HepG2 (cell line): Measurements from ENCODE around the gene BOD1L1. TPM values are rescaled to one million over a fixed set of nuclear protein-coding genes. Genes with fewer than 3 reads are reported as not detected.
A peak's percentile ranks its signal among the peaks of the same experiment; 100 is the strongest.

Experiments
- ATF5 ChIP-seq: sonication (generic); formaldehyde crosslinking; IDR thresholded peaks from 2 replicates; pipeline ENCODE4 v1.4.0; 2020; ENCODE audit warnings: mild to moderate bottlenecking, low read depth, missing genetic modification reagents
- ATF7-NPFF ChIP-seq: sonication (generic); formaldehyde crosslinking; IDR thresholded peaks from 2 replicates; pipeline ENCODE4 v1.8.1; 2023; ENCODE audit warnings: mild to moderate bottlenecking, low read depth, missing genetic modification reagents, moderate library complexity
- BORCS8-MEF2B ChIP-seq: sonication (generic); formaldehyde crosslinking; IDR thresholded peaks from 2 replicates; pipeline ENCODE4 v1.8.0; 2022; ENCODE audit warnings: mild to moderate bottlenecking, missing genetic modification reagents
- DBP ChIP-seq: sonication (generic); formaldehyde crosslinking; IDR thresholded peaks from 2 replicates; pipeline ENCODE4 v1.4.0; 2020; ENCODE audit warnings: missing genetic modification reagents; ENCODE audit errors: not compliant biosample characterization
- ELF3 ChIP-seq: IDR thresholded peaks from 2 replicates; pipeline ENCODE4 v1.6.1; 2016; ENCODE audit warnings: missing genetic modification reagents, missing compliant biosample characterization
- FOXK1 ChIP-seq: sonication (generic); formaldehyde crosslinking; IDR thresholded peaks from 2 replicates; pipeline ENCODE4 v1.4.0; 2020; ENCODE audit warnings: low read depth, missing genetic modification reagents, borderline replicate concordance
- GATA4 ChIP-seq: sonication (generic); IDR thresholded peaks from 2 replicates; pipeline ENCODE4 v1.6.1; 2016; ENCODE audit warnings: antibody characterized with exemption, low read depth, borderline replicate concordance
- HMG20B ChIP-seq: conservative IDR thresholded peaks from 2 replicates; pipeline ENCODE4 v1.6.1; 2016; ENCODE audit warnings: missing genetic modification reagents, missing compliant biosample characterization
- HMGA1 ChIP-seq: sonication (generic); formaldehyde crosslinking; conservative IDR thresholded peaks from 2 replicates; pipeline ENCODE4 v1.4.0; 2020; ENCODE audit warnings: missing genetic modification reagents
- IRF1 ChIP-seq: sonication (generic); formaldehyde crosslinking; IDR thresholded peaks from 2 replicates; pipeline ENCODE4 v1.4.0; 2020; ENCODE audit warnings: low read depth, mild to moderate bottlenecking, missing genetic modification reagents
- NFE2L1 ChIP-seq: sonication (generic); formaldehyde crosslinking; IDR thresholded peaks from 2 replicates; pipeline ENCODE4 v1.4.0; 2020; ENCODE audit warnings: missing genetic modification reagents, mild to moderate bottlenecking, borderline replicate concordance
- NR2C2 ChIP-seq: sonication (generic); formaldehyde crosslinking; IDR thresholded peaks from 2 replicates; pipeline ENCODE4 v1.4.0; 2020; ENCODE audit warnings: missing genetic modification reagents, mild to moderate bottlenecking, moderate library complexity, borderline replicate concordance
- SETDB1 ChIP-seq: sonication (generic); formaldehyde crosslinking; IDR thresholded peaks from 2 replicates; pipeline ENCODE4 v1.5.1; 2020; ENCODE audit warnings: missing genetic modification reagents, mild to moderate bottlenecking, borderline replicate concordance
- SKI ChIP-seq: fragments of 450-650 bp; IDR thresholded peaks from one replicate; pipeline ENCODE4 v1.6.1; 2018; ENCODE audit warnings: mild to moderate bottlenecking; ENCODE audit not compliant: partially characterized antibody
- SMAD3 ChIP-seq: sonication (generic); formaldehyde crosslinking; IDR thresholded peaks from 2 replicates; pipeline ENCODE4 v1.4.0; 2020; ENCODE audit warnings: missing genetic modification reagents
- TBX3 ChIP-seq: fragments of 450-650 bp; IDR thresholded peaks from 2 replicates; pipeline ENCODE4 v1.6.1; 2017; ENCODE audit warnings: antibody characterized with exemption, mild to moderate bottlenecking, inconsistent platforms, borderline replicate concordance
- ZBTB38 ChIP-seq: sonication (generic); formaldehyde crosslinking; IDR thresholded peaks from 2 replicates; pipeline ENCODE4 v1.5.1; 2020; ENCODE audit warnings: mild to moderate bottlenecking, missing genetic modification reagents
- ZNF17 ChIP-seq: sonication (generic); formaldehyde crosslinking; IDR thresholded peaks from 2 replicates; pipeline ENCODE4 v1.5.0; 2020; ENCODE audit warnings: mild to moderate bottlenecking, missing genetic modification reagents
- ZNF274 ChIP-seq: sonication (generic); formaldehyde crosslinking; IDR thresholded peaks from 2 replicates; pipeline ENCODE4 v1.5.1; 2020; ENCODE audit warnings: mild to moderate bottlenecking, missing genetic modification reagents
- ZNF331 ChIP-seq: sonication (generic); formaldehyde crosslinking; IDR thresholded peaks from 2 replicates; pipeline ENCODE4 v1.4.0; 2020; ENCODE audit warnings: missing genetic modification reagents
- ZNF432 ChIP-seq: sonication (generic); formaldehyde crosslinking; IDR thresholded peaks from 2 replicates; pipeline ENCODE4 v1.5.0; 2020; ENCODE audit warnings: missing genetic modification reagents, mild to moderate bottlenecking, borderline replicate concordance
- ZNF460 ChIP-seq: sonication (generic); formaldehyde crosslinking; IDR thresholded peaks from 2 replicates; pipeline ENCODE4 v1.5.1; 2020; ENCODE audit warnings: missing genetic modification reagents, mild to moderate bottlenecking, borderline replicate concordance
- ZNF503 ChIP-seq: sonication (generic); formaldehyde crosslinking; IDR thresholded peaks from 2 replicates; pipeline ENCODE4 v1.4.0; 2020; ENCODE audit warnings: missing genetic modification reagents
- ZNF639 ChIP-seq: conservative IDR thresholded peaks from 2 replicates; pipeline ENCODE4 v1.6.1; 2018; ENCODE audit warnings: missing genetic modification reagents
- polyA plus RNA-seq, 8 experiments: library from polyadenylated mRNA; depleted of rRNA in 3 of 8; stranded (reverse) in 7 of 8; unstranded in 1 of 8; fragments of >200 nt; fragmentation: Illumina TruSeq in 4 of 8; extraction: Trizol in 4 of 8; gene quantifications; 2 replicates each; pipeline versions ENCODE4 v1.2.1 to v1.2.3, GENCODE V29; 2011 to 2016; ENCODE audit warnings: low read depth in 4 of 8, missing spikeins in 1 of 8, mixed read lengths in 1 of 8; ENCODE audit not compliant: insufficient read depth in 1 of 8
- total RNA-seq, 5 experiments: library from RNA; depleted of rRNA; stranded (reverse); fragments of >200 nt; fragmentation: Illumina TruSeq; extraction: Trizol; gene quantifications; 2 replicates each; pipeline ENCODE4 v1.2.3, GENCODE V29; 2016; ENCODE audit warnings: low read depth in 1 of 5

The BOD1L1 gene
- total and polyA plus RNA-seq, 2 of the 13 experiments (the other 11 are each of a cell fraction or from before 2014, with no cell fraction given): 11.7 to 17.9 TPM

GRCh38 chr4:13627606-13628311, at the start of gene BOD1L1 (continued):
- no peak for TF ChIP-seq DBP (CRISPR knock-in tag)
- peak; percentile 100 for TF ChIP-seq FOXK1
- TF ChIP-seq HMG20B (CRISPR knock-in tag): 0 out of 2 replicates have a peak, but pooled peaks have one; percentile 40
- peak; percentile 67; the same call in 1 of the 2 replicates for TF ChIP-seq ZNF274 (CRISPR knock-in tag)
- TF ChIP-seq ZNF639 (CRISPR knock-in tag): peak; percentile 93
- TF ChIP-seq ZNF432 (CRISPR knock-in tag): 0 out of 2 replicates have a peak, but pooled peaks have one; percentile 59
- TF ChIP-seq NR2C2 (CRISPR knock-in tag): peak; percentile 99
- no peak for TF ChIP-seq ZNF17 (CRISPR knock-in tag)
- TF ChIP-seq ELF3 (CRISPR knock-in tag): peak; percentile 89
- TF ChIP-seq HMGA1: no peak
- TF ChIP-seq SKI: peak; percentile 82
- TF ChIP-seq BORCS8-MEF2B (CRISPR knock-in tag): peak; percentile 89
- TF ChIP-seq SETDB1: no peak
- peak; percentile 88 for TF ChIP-seq ZNF331
- TF ChIP-seq ATF5 (CRISPR knock-in tag): no peak
- peak; percentile 59; the same call in 1 of the 2 replicates for TF ChIP-seq SMAD3 (CRISPR knock-in tag)
- TF ChIP-seq GATA4: no peak
- TF ChIP-seq ATF7-NPFF (CRISPR knock-in tag): peak; percentile 87
- peak; percentile 62; the same call in 1 of the 2 replicates for TF ChIP-seq ZBTB38 (CRISPR knock-in tag)
- TF ChIP-seq TBX3: peak; percentile 43; the same call in 1 of the 2 replicates
- peak; percentile 70; the same call in 1 of the 2 replicates for TF ChIP-seq ZNF503 (CRISPR knock-in tag)
- no peak for TF ChIP-seq NFE2L1 (CRISPR knock-in tag)
- peak; percentile 33; the same call in 1 of the 2 replicates for TF ChIP-seq ZNF460
- 0 out of 2 replicates have a peak, but pooled peaks have one; percentile 49 for TF ChIP-seq IRF1 (CRISPR knock-in tag)
